ENCODE results near the gene DNAJB6.

GRCh38 chr7:157292770-157293412 is 43.9 kb upstream of the DNAJB6 start:
- no peak for TF ChIP-seq CTCF (IDR thresholded peaks at IDR 0.05)
- no peak for TF ChIP-seq POLR2A (IDR thresholded peaks at IDR 0.05)

Data from lower leg skin (tissue), 3 donors.